B cell (primary cell): Measurements from ENCODE around the gene CFAP141. TPM values are rescaled to one million over a fixed set of nuclear protein-coding genes. Genes with fewer than 3 reads are reported as not detected.

Experiments used
- ATAC-seq: fragments of 200-7000 bp; cut with Tn5 transposase; one replicate; pipeline ENCODE4 v1.10.0; 2021; ENCODE audit warnings: low read depth, mild to moderate bottlenecking, moderate number of reproducible peaks, moderate library complexity
- CTCF ChIA-PET: fragments of 350-600 bp; sonication (Branson Sonifier 250); formaldehyde crosslinking; loops from one replicate; lab custom pipeline; 2021; ENCODE audit warnings: antibody characterized with exemption, inconsistent platforms; lab: Charles Lee
- POLR2A ChIA-PET: fragments of 350-600 bp; sonication (Branson Sonifier 250); formaldehyde crosslinking; loops from one replicate; lab custom pipeline; 2021; ENCODE audit warnings: antibody characterized with exemption; lab: Charles Lee
- DNase-seq: peaks from one replicate; pipeline ENCODE4 v3.0.0; 2013
- H2AFZ ChIP-seq: 2 replicates; pipeline ENCODE4 v1.6.1; 2012; ENCODE audit warnings: mild to moderate bottlenecking, low read depth, low read length; ENCODE audit not compliant: insufficient read depth, poor library complexity, severe bottlenecking
- H3K27ac ChIP-seq, 2 donors: 1 replicate in 1 of 2; 2 replicates in 1 of 2; pipeline ENCODE4 v1.5.1; 2012 to 2013; ENCODE audit warnings: low read length in 2 of 2, mild to moderate bottlenecking in 2 of 2, moderate library complexity in 1 of 2
- H3K27me3 ChIP-seq, 4 experiments: fragments of 200-600 bp in 1 of 4; sonication (generic) in 1 of 4; replicated peaks in 1 of 4; 1 replicate in 2 of 4; 2 replicates in 2 of 4; pipeline versions ENCODE4 v1.6.1 to v1.7.0; 2013 to 2016; ENCODE audit warnings: low read length in 3 of 4, mild to moderate bottlenecking in 2 of 4, mixed read lengths in 1 of 4, moderate library complexity in 1 of 4; ENCODE audit not compliant: insufficient read depth in 4 of 4, control insufficient read depth in 3 of 4; ENCODE audit errors: control extremely low read depth in 1 of 4
- H3K36me3 ChIP-seq, 2 experiments: replicated peaks in 1 of 2; 1 replicate in 1 of 2; 2 replicates in 1 of 2; pipeline versions ENCODE4 v1.6.1 to v1.7.1; 2013; ENCODE audit warnings: low read length in 1 of 2; ENCODE audit not compliant: insufficient read depth in 2 of 2, control insufficient read depth in 1 of 2; ENCODE audit errors: control extremely low read depth in 1 of 2, extremely low read depth in 1 of 2
- H3K4me1 ChIP-seq, 2 donors: fragments of 200-600 bp in 1 of 2; sonication (generic) in 1 of 2; 1 replicate in 1 of 2; 2 replicates in 1 of 2; pipeline versions ENCODE4 v1.5.1 to v1.6.1; 2013 to 2017; ENCODE audit warnings: low read length in 2 of 2; ENCODE audit not compliant: control insufficient read depth in 2 of 2, insufficient read depth in 2 of 2
- H3K4me2 ChIP-seq: replicated peaks from 2 replicates; pipeline ENCODE3; 2012; ENCODE audit warnings: mild to moderate bottlenecking, low read depth, low read length; ENCODE audit not compliant: poor library complexity, severe bottlenecking
- H3K4me3 ChIP-seq, 5 experiments: fragments of 200-600 bp in 1 of 5; sonication (generic) in 1 of 5; 1 replicate in 3 of 5; 2 replicates in 2 of 5; pipeline versions ENCODE4 v1.5.1 to v1.7.0; 2011 to 2016; ENCODE audit warnings: low read length in 4 of 5, mild to moderate bottlenecking in 4 of 5, low read depth in 2 of 5, control low read depth in 1 of 5, moderate library complexity in 1 of 5; ENCODE audit not compliant: insufficient read depth in 1 of 5; ENCODE audit errors: control extremely low read depth in 1 of 5, extremely low read depth in 1 of 5
- H3K79me2 ChIP-seq: fragments of 200-600 bp; sonication (generic); one replicate; pipeline ENCODE4 v1.6.0; 2016; ENCODE audit warnings: low read length; ENCODE audit not compliant: control insufficient read depth, insufficient read depth
- H3K9ac ChIP-seq: fragments of 200-600 bp; sonication (generic); 2 replicates; pipeline ENCODE4 v1.6.1; 2017; ENCODE audit warnings: mild to moderate bottlenecking, low read length, moderate library complexity
- H3K9me3 ChIP-seq, 3 donors: one replicate each; pipeline versions ENCODE4 v1.6.1 to v1.7.1; 2013; ENCODE audit warnings: low read length in 2 of 3; ENCODE audit not compliant: control insufficient read depth in 2 of 3, insufficient read depth in 1 of 3; ENCODE audit errors: control extremely low read depth in 1 of 3
- H4K20me1 ChIP-seq: 2 replicates; pipeline ENCODE4 v1.6.0; 2012; ENCODE audit warnings: mild to moderate bottlenecking, low read length; ENCODE audit not compliant: insufficient read depth, control insufficient read depth, poor library complexity, severe bottlenecking
- H3K27ac Mint-ChIP-seq: one replicate; pipeline ENCODE4 v1.8.0; 2021; ENCODE audit warnings: mixed read lengths
- H3K27me3 Mint-ChIP-seq: one replicate; pipeline ENCODE4 v1.8.0; 2021; ENCODE audit warnings: mixed read lengths
- H3K4me1 Mint-ChIP-seq: one replicate; pipeline ENCODE4 v1.8.0; 2021; ENCODE audit warnings: mixed read lengths
- H3K4me3 Mint-ChIP-seq: one replicate; pipeline ENCODE4 v1.8.0; 2021; ENCODE audit warnings: mixed read lengths
- H3K9me3 Mint-ChIP-seq: one replicate; pipeline ENCODE4 v1.8.0; 2022; ENCODE audit warnings: mixed read lengths; ENCODE audit not compliant: insufficient read depth
- CTCF ChIP-seq: fragments of 200-600 bp; IDR thresholded peaks from one replicate; pipeline ENCODE4 v1.8.0; 2022; ENCODE audit warnings: antibody characterized with exemption, mild to moderate bottlenecking
- EZH2 ChIP-seq: IDR thresholded peaks from 2 replicates; pipeline ENCODE4 v1.6.1; 2012; ENCODE audit warnings: borderline replicate concordance, low read depth, mild to moderate bottlenecking, moderate library complexity, low read length; ENCODE audit not compliant: insufficient read depth, poor library complexity, severe bottlenecking
- WGBS: methylation state at CpG from one replicate; pipeline ENCODE4 v1.1.5; 2013; ENCODE audit warnings: missing lambda C conversion rate; ENCODE audit not compliant: insufficient coverage; 5-methylcytosine and 5-hydroxymethylcytosine counted together
- intact Hi-C: fragments of 100-400 bp; cut with micrococcal nuclease; formaldehyde crosslinking; loops from one replicate; pipeline ENCODE4 v1.10.0; 2022
- polyA plus RNA-seq: library from polyadenylated mRNA; depleted of rRNA; stranded (reverse); fragments of >200 nt; gene quantifications from 2 replicates; pipeline ENCODE4 v1.2.3, GENCODE V29; 2012
- total RNA-seq, 2 donors: library from RNA; stranded (reverse); fragments of 120-200 nt in 1 of 2; gene quantifications; 1 replicate in 1 of 2; 2 replicates in 1 of 2; pipeline versions ENCODE4 v1.2.3 to v1.2.4, GENCODE V29; 2013 to 2022

Gene CFAP141
- total and polyA plus RNA-seq, 2 donors (not counting 1 experiment from before 2014, with no cell fraction given) = not detected

GRCh38 chr1:154167461-154167860 is 38.7 kb downstream of the CFAP141 start:
- no peak for ATAC-seq
- Histone ChIP-seq H3K79me2 (peaks cover 60% of the 10 kb centered on the region), H2AFZ (no peak overlapping the region), H3K9ac (no peak overlapping the region), H3K27ac (no peak overlapping the region), H3K27me3 (no peaks in the 10 kb centered on the region), H3K4me3 (no peak overlapping the region), H3K4me1 (no peaks in the 10 kb centered on the region), H4K20me1 (peaks cover 64% of the 10 kb centered on the region), H3K4me2 (no peak overlapping the region), H3K9me3 (no peaks in the 10 kb centered on the region), H3K36me3 (peaks cover 39 to 98% of the 10 kb centered on the region in 2 experiments)
- no peaks in the 10 kb centered on the region for H3K9me3 Mint-ChIP-seq
- TF ChIP-seq CTCF (no peak), EZH2 (no peak)
- no peak for DNase-seq
- no peaks in the 10 kb centered on the region for H3K27me3 Mint-ChIP-seq
- no peak overlapping the region for H3K27ac Mint-ChIP-seq
- no peak overlapping the region for H3K4me3 Mint-ChIP-seq
- peaks cover 2% of the 10 kb centered on the region for H3K4me1 Mint-ChIP-seq
- ChIA-PET CTCF (interaction anchor here (1.0 kb wide), 1 partner anchor 9 kb away, joined by 6 read pairs; no protein-coding TSS in a partner anchor), POLR2A (no interaction called here)
- intact Hi-C loops = no loop called here

- CTCF ChIA-PET = interaction anchor here (1.3 kb wide), 1 partner anchor 28 kb away, joined by 3 read pairs; no protein-coding TSS in a partner anchor
- 100% methylated on average over 1 of the region's 1 CpG for WGBS
- no peak overlapping the region for H3K27ac Mint-ChIP-seq
Observed at GRCh38 chr1:154166207-154166606, 39.9 kb downstream of the CFAP141 start.

More at GRCh38 chr1:154166207-154166606, 39.9 kb downstream of the CFAP141 start:
- peaks cover 2% of the 10 kb centered on the region for H3K4me1 Mint-ChIP-seq
- DNase-seq = no peak
- Histone ChIP-seq H3K79me2 (peaks cover 48% of the 10 kb centered on the region), H2AFZ (no peak overlapping the region), H3K4me1 (no peaks in the 10 kb centered on the region), H3K27ac (no peak overlapping the region), H3K27me3 (no peaks in the 10 kb centered on the region), H4K20me1 (peaks cover 52% of the 10 kb centered on the region), H3K4me2 (no peak overlapping the region), H3K36me3 (peaks cover 29 to 97% of the 10 kb centered on the region in 2 experiments), H3K9ac (no peak overlapping the region), H3K9me3 (no peaks in the 10 kb centered on the region), H3K4me3 (no peak overlapping the region)
- no peak for ATAC-seq
- H3K9me3 Mint-ChIP-seq = no peaks in the 10 kb centered on the region
- intact Hi-C loops = no loop called here
- no peaks in the 10 kb centered on the region for H3K27me3 Mint-ChIP-seq
- H3K4me3 Mint-ChIP-seq = no peak overlapping the region
- TF ChIP-seq CTCF (no peak), EZH2 (no peak)
- POLR2A ChIA-PET = no interaction called here
